CD4-positive, alpha-beta T cell treated with Interleukin-21 for 1 hour (primary cell): ENCODE measurements around the gene AUTS2.

Source experiments
- DNase-seq: peaks from one replicate; pipeline ENCODE4 v3.0.0-alpha.2; 2020

The AUTS2 gene

DNA sequence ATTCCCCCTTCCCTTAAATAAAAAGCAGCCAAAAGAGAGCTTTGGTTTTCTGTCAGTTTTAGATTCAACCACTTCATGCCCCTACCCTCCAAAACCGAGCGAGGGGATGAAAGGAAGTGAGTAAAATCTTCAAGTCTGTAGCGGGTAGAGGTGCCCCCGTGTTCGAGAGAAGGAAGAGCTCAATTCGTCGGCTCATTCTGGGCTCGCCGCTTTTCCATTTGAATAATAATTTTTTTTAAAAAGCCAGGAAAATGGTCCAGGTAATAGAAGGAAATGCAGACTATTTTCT is 1097.5 kb downstream of the AUTS2 start:
- peak; percentile 15 for DNase-seq

DNA sequence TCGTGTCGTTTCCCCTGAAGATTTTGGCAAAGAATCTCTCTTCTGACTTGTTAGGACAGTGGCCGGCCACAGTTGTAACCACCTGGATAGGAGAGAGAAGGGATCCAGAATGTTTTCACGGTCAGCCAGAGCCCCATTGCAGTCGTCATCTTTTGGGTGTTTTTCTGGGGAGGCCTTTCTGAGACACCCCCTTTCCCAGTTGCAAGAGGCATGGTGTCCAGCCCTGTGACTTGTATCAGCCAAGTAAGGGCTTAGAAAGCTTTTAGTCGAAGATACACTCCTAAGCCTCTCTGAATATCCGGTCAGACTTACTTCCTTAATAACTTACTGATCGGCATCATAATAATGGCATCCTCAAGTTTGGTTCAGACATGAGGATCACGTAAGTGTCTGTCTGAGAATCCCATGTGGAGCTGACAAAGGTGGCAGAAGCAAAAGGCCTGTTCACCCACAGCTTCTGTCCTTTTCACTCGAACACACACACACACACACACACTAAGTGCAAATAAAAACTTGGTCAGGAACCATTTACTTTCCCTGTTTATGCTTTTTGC is 1098.0 kb downstream of the AUTS2 start:
- no peak for DNase-seq

DNA sequence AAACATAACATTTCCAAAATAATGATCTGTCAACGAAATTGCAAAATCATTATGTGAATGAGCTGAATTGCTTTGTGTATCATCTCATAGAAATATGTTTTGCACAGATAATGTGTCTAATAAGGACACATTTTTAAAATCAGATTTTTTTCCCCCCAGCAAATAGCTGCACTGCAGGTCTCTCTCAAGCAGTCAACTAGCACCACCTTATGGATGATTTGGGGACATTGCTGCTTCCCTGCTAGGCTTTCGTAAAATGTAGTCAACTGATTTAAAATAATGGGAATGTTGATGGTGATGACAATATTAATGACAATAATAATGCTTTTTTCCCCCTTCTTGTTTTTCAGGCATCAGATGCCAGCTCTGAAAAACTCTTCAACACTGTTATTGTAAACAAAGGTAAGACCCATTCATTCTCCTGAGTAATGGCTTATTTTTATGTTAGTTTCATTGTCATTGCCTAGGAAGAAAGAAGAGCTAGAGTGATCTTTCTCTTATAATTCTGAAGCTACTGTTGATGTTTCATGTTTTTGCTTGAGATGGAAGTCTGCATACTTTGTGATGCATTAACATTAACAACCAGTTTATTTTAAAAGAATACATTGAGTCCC is 1100.1 kb downstream of the AUTS2 start:
- DNase-seq: peak; percentile 59

DNA sequence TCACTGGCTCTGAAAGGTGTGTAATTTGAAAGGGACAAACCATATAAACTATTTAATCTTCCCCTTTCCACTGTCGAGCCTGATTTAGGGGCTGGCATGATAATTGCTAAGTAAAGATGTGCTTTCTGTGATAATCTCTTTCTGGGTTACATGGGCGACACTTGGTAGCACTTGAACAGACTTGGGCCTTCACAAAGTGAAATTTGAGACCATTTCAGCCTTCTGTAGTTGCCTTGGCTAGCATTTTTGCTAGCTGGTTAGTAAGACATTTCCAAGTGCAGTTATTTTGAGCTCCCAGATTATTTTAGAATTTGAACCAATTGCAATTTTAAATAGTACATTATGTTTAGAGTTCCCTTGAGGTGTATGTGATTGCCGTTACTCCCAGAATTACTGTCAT is 1101.0 kb downstream of the AUTS2 start:
- DNase-seq: no peak

DNA sequence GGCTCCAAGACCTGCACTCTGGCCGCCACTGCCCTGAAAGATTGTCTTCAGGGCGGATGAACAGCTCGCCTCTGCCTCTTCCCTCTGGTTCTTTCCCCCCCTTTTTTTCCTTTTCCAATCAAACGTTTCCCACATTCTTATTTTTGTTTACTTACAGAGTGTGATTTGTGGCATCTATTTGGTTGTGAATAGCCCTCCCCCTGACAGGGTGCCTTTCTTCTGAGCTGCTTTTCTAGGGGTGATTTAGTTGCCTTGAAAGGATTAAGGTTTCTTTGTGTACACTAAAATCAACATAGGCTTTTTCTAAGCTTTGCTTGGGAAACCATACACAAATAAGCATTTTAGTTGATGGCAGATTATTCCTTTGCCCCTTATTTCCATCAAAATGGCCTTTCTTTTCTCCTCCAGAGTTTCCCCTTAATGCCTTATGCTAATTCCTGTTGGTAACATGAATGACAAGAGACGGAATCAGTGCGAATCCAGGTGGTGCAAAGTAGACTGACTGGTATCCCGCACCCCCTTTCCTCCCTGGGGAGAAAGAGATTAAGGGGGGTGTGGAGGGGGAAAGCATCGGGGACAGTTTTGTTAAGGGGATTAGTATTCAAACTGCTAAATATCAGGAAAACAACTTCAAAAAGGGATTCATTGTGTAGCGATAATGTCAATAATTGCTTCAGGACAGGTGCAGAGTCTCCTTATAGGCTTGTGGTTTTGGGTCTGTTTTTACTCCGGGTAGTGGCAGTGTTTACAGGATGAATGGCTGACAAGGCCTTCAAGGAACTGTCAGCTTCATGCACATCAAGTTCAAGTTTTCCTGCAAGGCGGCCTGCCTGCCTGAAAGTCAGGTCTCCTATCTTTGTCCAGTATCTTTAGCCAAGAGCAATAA is 1102.0 kb downstream of the AUTS2 start:
- DNase-seq: no peak

DNA sequence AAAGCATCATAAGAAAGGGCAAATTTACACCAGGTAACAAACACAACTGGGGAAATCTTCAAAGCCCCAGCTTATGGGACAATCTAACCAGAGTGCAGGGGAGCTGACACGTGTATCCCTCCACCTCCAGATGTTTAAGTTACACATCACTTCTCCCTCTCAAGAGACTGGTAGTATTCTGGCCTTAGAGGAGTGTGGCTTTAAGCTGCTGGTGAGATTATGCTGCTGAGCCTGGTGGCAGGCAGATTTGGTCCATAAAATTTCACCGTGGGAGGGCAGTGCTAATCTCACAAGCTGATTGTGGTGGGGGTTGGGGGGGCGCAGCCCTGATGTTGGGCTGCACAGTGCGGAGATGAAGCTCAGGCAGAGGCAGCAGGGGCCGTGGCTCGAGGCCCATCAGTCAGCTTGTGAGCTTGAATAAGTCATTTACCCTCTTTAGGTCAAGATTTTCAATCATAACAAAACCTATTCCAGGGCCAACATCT is 1102.7 kb downstream of the AUTS2 start:
- DNase-seq: no peak

DNA sequence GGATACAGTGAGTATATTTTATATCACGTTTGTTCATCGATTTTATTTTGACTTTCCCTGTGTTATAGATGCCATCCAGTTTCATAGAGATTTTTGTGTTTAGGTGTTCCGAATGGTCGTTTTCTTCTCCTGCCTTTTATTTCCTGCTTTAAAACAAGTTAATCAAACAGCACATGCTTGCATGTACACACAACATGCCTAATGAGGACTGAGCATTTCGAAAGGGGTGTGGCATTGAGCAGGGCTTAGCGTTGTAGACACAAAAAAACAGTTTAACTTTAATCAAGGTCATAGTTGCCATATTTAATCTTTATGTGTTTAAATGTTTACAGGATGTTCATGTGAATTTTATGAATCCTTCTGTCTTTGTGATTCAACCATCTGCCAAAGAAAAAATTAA is 1103.2 kb downstream of the AUTS2 start:
- DNase-seq: no peak

DNA sequence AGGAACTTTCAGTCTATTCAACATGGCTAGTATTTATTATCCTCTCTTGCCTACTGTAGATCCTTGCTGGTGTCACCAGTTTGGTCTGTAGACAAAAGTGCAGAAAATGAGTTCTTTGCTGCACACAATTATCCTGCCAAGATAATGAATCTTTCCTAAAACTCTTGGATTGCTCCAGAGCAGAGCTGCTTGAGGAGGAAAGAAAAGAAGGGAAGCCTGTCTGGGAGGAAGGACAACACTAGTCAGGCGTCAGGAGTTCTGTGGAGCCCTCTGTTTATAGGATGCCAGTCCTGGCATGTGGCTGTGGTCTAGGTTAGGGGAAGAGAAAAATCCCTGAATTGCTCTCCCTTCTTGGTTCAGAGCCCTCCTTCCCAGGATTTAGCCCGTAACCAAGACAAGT is 1103.7 kb downstream of the AUTS2 start:
- DNase-seq: no peak

DNA sequence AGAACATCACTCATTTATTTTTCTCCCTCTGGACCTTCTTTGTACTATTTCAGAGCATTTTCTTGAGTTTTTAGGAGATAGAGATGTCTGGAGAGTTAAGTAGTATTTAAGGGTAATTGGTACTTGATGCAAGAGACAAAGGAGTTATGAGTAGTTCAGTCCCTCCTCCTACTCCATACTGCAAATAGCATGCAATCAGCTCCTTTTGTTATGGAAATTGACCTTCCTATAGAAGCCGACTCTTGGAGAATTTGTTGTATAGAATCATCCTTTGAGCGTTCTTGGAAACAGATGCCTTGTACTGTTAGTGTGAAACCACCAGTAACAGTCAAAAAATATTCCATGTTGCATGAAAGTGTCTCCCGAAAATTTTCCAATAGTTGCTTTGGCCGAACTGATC is 1105.5 kb downstream of the AUTS2 start:
- DNase-seq: no peak

DNA sequence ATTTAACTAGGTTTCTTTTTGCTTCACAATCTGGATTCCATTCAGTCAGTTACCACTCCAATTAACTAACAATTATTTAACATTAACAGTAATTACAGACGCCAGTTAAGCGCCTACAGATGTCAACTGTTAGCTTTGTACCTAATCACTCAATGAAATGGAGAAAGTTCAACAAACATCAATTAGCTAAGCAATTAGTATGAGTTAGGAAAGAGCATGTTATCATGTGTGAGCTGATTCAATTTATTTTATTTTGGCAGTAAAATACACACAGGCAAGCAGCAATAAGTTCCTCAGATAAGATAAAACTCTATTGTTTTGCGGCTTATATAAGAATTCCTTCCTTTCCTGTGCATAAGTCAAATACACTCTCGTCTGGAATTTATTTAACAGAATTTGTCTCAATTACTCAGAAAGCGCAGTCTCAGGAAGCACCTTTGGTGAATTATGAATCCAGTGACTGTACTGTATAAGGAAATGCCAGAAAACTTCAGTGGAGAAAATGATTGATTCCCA is 1106.6 kb downstream of the AUTS2 start:
- DNase-seq: no peak

DNA sequence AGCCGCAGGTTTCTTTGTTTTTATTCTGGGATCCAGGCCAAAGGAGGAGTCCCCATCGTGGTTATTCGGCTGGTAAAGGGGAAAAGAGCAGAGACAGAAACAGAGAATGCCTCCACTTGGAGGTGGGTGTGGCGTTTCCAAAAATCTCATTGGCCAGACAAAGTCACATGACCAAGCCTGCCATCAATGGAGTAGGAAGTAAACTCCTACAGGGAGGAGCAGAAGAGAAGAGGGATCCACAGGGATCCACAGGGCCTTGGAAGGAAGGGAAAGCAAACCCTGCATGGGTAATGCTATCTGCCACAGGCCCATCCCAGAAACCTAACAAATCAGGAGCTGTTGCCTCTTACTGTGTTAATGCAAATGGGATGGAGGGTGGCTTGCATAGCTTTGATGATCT is 1107.9 kb downstream of the AUTS2 start:
- no peak for DNase-seq

DNA sequence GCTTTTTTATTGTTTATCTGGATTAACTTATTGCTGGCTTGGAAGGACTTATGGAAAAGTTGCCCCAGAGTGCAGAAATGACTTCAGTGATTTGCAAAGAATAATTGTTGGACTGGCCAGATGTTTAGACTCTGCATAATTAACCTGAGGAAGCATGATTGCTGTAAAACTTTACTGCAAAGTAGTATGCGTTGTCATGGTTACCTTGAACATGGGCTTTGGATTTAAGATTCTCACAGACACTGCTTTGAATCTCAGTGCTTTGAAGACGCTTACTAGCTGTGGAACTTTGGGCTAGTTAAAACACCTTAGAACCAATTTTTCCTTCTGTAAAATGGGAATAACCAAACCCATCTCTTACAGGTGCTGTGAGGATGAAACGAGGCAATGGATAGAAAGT is 1108.4 kb downstream of the AUTS2 start:
- DNase-seq: no peak

DNA sequence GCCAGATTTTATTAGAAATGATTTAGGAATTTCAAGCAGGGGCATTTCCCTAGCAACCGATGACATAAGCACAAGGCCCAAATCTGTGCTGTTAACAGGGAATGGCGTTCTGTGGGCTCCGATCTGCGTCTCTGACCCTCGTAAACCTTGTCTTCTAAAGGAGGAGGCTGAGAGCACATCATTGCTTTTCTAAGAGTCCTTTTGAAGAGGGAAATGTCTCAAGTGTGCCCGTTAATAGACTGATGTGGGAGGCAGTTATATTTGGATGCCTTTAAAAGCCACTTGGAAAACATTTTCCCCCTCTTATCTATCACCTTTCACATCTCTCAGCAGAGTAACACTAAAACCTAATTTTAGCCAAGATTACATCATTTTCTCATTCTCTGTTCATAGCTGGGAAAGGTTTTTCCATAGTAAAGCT is 1109.6 kb downstream of the AUTS2 start:
- DNase-seq: no peak

DNA sequence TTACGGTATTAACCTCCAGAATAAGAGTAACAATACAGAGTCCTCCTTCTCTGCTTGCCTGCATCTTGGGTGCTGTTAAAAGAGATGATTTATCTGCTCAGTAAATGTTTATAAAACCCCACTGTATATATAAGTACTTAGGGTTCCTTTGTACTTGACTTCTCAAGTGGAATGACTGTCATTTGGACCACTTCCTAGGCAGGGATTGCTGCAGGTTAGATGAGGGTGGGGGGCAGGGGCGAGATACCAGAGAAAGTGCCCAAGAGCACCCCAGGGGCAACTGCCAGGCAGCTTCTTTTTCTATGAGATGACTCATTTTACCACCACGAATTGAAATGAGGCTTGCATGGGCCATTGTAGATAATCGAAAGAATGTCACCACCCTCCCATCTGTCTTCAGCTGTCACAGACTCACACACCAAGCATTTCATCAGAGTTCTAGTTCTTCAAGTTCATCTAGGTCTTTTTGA is 1111.8 kb downstream of the AUTS2 start:
- DNase-seq: no peak

DNA sequence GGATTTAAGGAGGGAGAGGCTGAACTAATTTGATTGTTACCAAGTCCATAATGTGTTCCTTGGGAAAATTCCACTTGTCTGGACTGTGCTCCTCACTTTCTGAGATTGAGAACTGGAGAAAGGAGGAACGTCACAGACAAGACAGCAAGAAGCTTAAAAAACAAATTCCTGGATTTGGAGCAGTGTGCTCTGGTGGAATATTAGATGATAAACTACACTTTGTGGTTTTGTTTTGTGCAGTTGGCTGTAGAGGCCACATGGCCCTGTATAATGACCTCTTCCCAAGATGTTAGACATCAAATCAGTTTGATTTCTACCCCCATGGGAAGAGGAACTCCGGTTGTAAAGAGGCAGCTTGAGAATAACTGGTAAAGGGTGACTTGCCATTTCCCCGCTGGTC is 1112.4 kb downstream of the AUTS2 start:
- DNase-seq: no peak

DNA sequence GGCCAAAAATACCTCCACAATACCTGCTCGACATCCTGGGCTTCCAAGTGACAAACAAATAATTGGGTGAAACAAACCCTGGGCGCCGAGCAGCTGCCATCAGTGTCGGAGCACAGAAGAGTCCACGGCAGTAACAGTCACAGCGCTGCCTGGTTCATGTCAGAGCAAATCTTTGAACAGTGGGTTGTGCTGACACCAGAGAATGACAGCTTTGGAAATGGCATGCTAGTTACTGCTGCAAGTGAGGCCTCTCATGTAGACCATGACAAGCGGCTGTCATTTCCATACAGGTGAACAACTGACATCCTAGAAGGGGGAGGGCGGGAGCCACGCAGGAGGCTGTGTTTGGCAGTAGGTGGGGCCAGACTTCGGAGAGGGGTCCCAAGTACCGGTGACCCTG is 1113.2 kb downstream of the AUTS2 start:
- no peak for DNase-seq

DNA sequence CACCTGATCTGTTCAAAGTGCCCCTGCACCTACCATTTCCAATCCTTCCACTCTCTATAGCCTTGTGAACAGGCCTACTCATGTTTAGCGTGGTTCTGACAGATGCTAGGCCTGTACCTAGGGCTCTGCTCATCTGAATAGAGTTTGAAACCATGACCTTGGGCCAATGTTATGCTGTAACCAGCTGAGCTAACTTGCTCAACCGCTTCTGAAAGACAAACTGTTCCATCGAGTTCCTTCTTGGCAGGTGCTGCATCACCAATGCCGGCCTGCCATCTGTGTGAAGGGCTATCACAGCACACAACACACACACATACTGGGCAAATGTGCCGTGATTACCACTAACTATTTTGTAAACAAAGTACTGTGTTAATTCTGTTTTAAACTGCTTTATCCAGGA is 1114.7 kb downstream of the AUTS2 start:
- no peak for DNase-seq

DNA sequence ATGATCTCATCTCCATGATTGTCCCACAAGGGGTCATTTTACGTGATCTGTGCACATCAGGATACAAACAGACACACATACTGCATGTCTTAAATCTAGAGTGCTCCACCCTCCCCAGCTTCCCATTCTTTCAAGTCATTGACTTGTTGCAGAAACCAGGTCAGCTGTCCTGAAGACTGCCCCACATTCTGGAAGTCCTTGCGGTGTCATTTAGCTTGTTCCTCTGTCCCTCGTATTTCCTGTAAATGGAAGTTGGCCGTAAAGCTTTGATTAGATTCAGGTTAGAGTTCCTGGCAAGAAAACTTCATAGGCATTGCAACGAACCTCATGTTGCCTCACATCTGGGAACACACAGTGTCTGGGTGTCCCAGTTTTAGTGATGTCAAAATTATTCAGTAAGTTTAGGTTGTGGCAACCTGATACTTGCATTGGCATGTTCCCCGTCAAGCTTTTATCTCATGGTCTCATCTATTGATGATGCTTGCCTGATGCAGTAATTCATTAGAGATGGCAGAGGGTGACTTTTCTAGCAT is 1116.3 kb downstream of the AUTS2 start:
- DNase-seq: no peak

DNA sequence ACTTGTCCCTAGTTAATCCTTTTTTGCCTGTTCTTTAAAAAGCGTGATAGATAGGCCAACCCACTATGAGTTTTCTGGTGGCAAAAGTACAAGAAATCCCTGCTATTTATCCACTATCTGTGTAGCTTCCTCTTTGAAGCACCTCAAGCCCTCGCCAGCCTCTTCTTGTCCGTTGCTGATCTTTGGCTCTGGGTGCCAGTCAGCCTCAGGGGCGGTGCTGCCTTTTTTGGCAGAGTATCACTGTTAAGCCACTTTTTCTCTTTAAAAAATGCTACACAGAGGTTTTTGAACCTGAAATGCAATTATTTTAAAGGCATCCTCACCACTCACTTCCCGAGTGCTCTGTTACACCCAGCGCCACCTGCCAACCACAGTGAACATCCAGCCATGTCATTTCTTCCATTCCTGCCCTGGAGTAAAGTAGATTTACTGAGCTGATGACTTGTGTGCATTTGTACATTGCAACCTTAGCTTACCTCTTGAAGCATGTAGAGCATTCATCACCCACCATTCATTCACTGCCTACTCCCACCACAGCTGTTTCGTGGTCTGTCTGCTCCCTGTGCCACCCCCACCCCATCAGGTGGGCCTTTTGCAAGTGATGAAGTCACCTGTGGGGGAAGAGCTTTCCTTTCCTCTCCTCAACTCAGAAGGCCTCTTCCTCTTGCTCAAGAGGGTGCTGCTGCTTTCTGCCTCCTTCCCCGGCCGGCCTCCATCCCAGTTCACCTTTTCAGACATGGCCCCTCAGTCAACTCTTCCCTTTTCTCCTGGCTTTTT is 1119.5 kb downstream of the AUTS2 start:
- no peak for DNase-seq

DNA sequence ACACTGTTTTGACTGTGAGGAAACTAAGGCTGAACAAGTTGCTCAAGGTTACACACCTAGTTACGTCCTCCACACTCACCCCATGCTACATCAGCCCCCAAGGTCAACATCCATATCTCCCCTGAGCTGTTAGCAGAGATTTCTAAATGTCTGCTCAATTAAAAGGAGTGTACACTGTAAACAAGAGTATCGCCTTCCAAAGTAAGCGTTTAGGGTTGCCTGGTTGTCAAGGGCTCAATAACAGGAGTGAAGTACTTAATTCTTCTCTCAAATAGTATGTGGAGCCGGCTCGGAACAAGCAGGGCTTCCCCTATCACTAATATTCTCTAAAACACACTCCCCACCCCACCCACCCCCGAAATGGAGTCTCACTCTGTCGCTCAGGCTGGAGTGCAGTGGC is 1120.8 kb downstream of the AUTS2 start:
- DNase-seq: no peak

DNA sequence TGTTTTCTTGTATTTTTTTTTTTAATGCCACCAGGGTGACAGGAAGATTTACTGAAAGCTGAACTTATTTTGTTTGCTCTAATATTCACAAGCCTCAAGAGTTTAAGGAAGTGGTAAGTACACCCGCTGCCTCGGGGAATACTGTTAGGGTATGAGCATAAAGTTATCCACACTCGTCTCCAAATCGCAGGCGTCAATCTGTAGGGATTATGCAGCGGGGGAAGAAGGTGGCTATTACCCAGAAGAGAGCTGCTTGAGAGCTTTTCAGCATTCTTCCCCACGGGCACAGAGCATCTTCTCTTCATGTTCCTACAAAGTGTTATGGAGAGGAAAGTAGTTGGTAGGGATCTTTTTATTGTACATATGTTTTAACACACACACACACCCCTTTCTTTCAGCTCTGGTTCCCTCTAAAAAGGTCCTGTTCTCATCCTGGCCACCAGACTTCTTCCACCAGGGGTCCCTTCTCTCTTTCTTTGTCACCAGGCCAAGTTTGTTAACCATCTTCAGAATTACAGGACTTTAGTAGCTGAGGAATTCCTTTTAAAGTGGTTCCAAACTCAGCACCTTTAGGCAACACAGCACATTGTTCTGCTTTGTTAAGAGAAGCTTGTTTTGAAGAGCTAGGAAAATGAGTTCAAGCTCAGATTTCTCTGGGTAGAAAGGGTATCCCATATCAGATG is 1122.1 kb downstream of the AUTS2 start:
- no peak for DNase-seq

DNA sequence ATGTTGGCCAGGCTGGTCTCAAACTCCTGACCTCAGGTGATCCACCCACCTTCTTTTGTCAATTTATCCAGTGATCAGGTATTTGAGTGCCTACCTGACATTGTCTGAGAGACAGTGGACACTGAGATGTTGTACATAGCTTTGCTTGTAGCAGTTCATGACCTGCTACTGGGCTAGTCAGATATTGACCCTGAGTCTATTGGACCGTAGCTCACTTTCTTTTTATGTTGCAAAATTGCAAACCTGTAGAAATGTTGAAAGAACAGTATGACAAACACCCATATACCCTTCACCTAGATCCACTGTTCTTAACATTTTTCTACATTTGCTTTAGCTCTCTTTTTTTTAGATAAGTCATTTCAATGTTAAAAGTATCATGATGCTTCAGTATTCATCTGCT is 1123.2 kb downstream of the AUTS2 start:
- DNase-seq: no peak
